IMR-90 (cell line): ENCODE measurements around the gene TBCEL. TPM values are rescaled to one million over a fixed set of nuclear protein-coding genes. Genes with fewer than 3 reads are reported as not detected.

ENCODE experiments used
- ATAC-seq: fragments of 200-7000 bp; cut with Tn5 transposase; 2 replicates; pipeline ENCODE4 v1.9.1; 2020; ENCODE audit warnings: low read depth, mild to moderate bottlenecking, moderate library complexity
- BruUV-seq: library from RNA; stranded (reverse); fragments of 400-500 nt; replicated peaks from 2 replicates; lab custom pipeline; 2021; lab: Mats Ljungman, UMichigan
- CTCF ChIA-PET: fragments of 300-600 bp; formaldehyde crosslinking; extraction: SDS; loops from one replicate; lab custom pipeline; 2021; ENCODE audit warnings: antibody characterized with exemption; lab: Yijun Ruan, JAX
- POLR2A ChIA-PET: fragments of 300-600 bp; sonication (Branson Sonifier 250); formaldehyde crosslinking; loops from one replicate; lab custom pipeline; 2022; ENCODE audit warnings: antibody characterized with exemption; ENCODE audit not compliant: unreplicated experiment; lab: Charles Lee
- DNase-seq: peaks from one replicate; pipeline ENCODE4 v3.0.0; 2013
- H2AFZ ChIP-seq: replicated peaks from 2 replicates; pipeline ENCODE3; 2013; ENCODE audit warnings: low read length, mild to moderate bottlenecking; ENCODE audit not compliant: poor library complexity
- H2AK5ac ChIP-seq: 2 replicates; pipeline ENCODE4 v1.6.1; 2013; ENCODE audit warnings: low read depth, low read length, inconsistent platforms
- H2AK9ac ChIP-seq: replicated peaks from 2 replicates; pipeline ENCODE3; 2013; ENCODE audit warnings: mild to moderate bottlenecking, low read depth, low read length, moderate library complexity; ENCODE audit not compliant: poor library complexity
- H2BK120ac ChIP-seq: 2 replicates; pipeline ENCODE4 v1.6.1; 2013; ENCODE audit warnings: low read depth, low read length, inconsistent platforms
- H2BK15ac ChIP-seq: 3 replicates; pipeline ENCODE4 v1.6.1; 2013; ENCODE audit warnings: low read depth, low read length, inconsistent platforms
- H2BK20ac ChIP-seq: 2 replicates; pipeline ENCODE4 v1.6.1; 2013; ENCODE audit warnings: low read depth, mild to moderate bottlenecking, inconsistent platforms, low read length, moderate library complexity
- H2BK5ac ChIP-seq: 2 replicates; pipeline ENCODE4 v1.6.1; 2013; ENCODE audit warnings: mild to moderate bottlenecking, low read depth, low read length, inconsistent platforms; ENCODE audit not compliant: poor library complexity, severe bottlenecking
- H3K14ac ChIP-seq: replicated peaks from 2 replicates; pipeline ENCODE4 v1.6.1; 2013; ENCODE audit warnings: low read depth, low read length, inconsistent platforms
- H3K18ac ChIP-seq: 2 replicates; pipeline ENCODE4 v1.6.1; 2013; ENCODE audit warnings: low read depth, low read length, control low read depth
- H3K23ac ChIP-seq: 2 replicates; pipeline ENCODE4 v1.6.1; 2013; ENCODE audit warnings: low read depth, low read length, inconsistent platforms
- H3K27ac ChIP-seq: 2 replicates; pipeline ENCODE4 v1.5.1; 2013; ENCODE audit warnings: mild to moderate bottlenecking, control low read depth, low read length; ENCODE audit not compliant: insufficient read depth
- H3K27me3 ChIP-seq: 2 replicates; pipeline ENCODE4 v1.6.1; 2013; ENCODE audit warnings: low read length; ENCODE audit not compliant: control insufficient read depth, insufficient read depth
- H3K36me3 ChIP-seq: 2 replicates; pipeline ENCODE4 v1.6.1; 2013; ENCODE audit warnings: low read length, mixed read lengths; ENCODE audit not compliant: control insufficient read depth, insufficient read depth
- H3K4ac ChIP-seq: 2 replicates; pipeline ENCODE4 v1.6.1; 2013; ENCODE audit warnings: low read depth, low read length, inconsistent platforms
- H3K4me1 ChIP-seq: 2 replicates; pipeline ENCODE4 v1.6.1; 2013; ENCODE audit warnings: low read length, mixed read lengths; ENCODE audit not compliant: control insufficient read depth, insufficient read depth
- H3K4me2 ChIP-seq: 2 replicates; pipeline ENCODE4 v1.6.1; 2013; ENCODE audit warnings: low read depth, mild to moderate bottlenecking, control low read depth, low read length, moderate library complexity
- H3K4me3 ChIP-seq: 2 replicates; pipeline ENCODE4 v1.5.1; 2013; ENCODE audit warnings: low read depth, mild to moderate bottlenecking, control low read depth, low read length, moderate library complexity; ENCODE audit not compliant: insufficient read depth
- H3K56ac ChIP-seq: 2 replicates; pipeline ENCODE4 v1.6.1; 2013; ENCODE audit warnings: low read length, inconsistent platforms; ENCODE audit not compliant: insufficient read depth; ENCODE audit errors: extremely low read depth
- H3K79me1 ChIP-seq, 2 experiments: 2 replicates each; pipeline ENCODE4 v1.6.1; 2013; ENCODE audit warnings: low read length in 2 of 2, inconsistent platforms in 1 of 2, low read depth in 1 of 2
- H3K9ac ChIP-seq: 2 replicates; pipeline ENCODE4 v1.6.1; 2013; ENCODE audit warnings: low read depth, low read length, control low read depth
- H3K9me1 ChIP-seq: 2 replicates; pipeline ENCODE4 v1.6.1; 2013; ENCODE audit warnings: low read length, inconsistent platforms; ENCODE audit not compliant: insufficient read depth
- H3K9me3 ChIP-seq: 2 replicates; pipeline ENCODE4 v1.6.1; 2013; ENCODE audit warnings: low read length; ENCODE audit not compliant: control insufficient read depth, insufficient read depth
- H4K20me1 ChIP-seq: 2 replicates; pipeline ENCODE4 v1.6.1; 2013; ENCODE audit warnings: low read length, inconsistent platforms; ENCODE audit not compliant: insufficient read depth
- H4K5ac ChIP-seq: 2 replicates; pipeline ENCODE4 v1.6.1; 2013; ENCODE audit warnings: mild to moderate bottlenecking, low read depth, low read length, control low read depth
- H4K8ac ChIP-seq, 2 experiments: 2 replicates each; pipeline ENCODE4 v1.6.1; 2013; ENCODE audit warnings: low read depth in 2 of 2, low read length in 2 of 2, control low read depth in 1 of 2, inconsistent platforms in 1 of 2
- H4K91ac ChIP-seq: 2 replicates; pipeline ENCODE4 v1.6.1; 2013; ENCODE audit warnings: low read depth, low read length, inconsistent platforms; ENCODE audit not compliant: insufficient read depth
- BHLHE40 ChIP-seq: fragments of 150-350 bp; IDR thresholded peaks from 2 replicates; pipeline ENCODE4 v1.6.1; 2016; ENCODE audit warnings: mild to moderate bottlenecking, low read depth, low read length
- CEBPB ChIP-seq: IDR thresholded peaks from 2 replicates; pipeline ENCODE4 v1.6.1; 2012; ENCODE audit warnings: low read depth, low read length, improper control_type of control experiment
- CHD1 ChIP-seq: IDR thresholded peaks from 2 replicates; pipeline ENCODE4 v1.6.1; 2012; ENCODE audit warnings: low read depth, low read length, improper control_type of control experiment
- FOS ChIP-seq: fragments of 150-350 bp; IDR thresholded peaks from 2 replicates; pipeline ENCODE4 v1.6.1; 2016; ENCODE audit warnings: low read depth, low read length
- MAFK ChIP-seq: IDR thresholded peaks from 2 replicates; pipeline ENCODE4 v1.6.1; 2012; ENCODE audit warnings: low read depth, low read length, improper control_type of control experiment
- SMC3 ChIP-seq: fragments of 150-350 bp; IDR thresholded peaks from 2 replicates; pipeline ENCODE4 v1.6.1; 2016; ENCODE audit warnings: low read depth, mild to moderate bottlenecking, antibody characterized with exemption, low read length, moderate library complexity
- WGBS, 2 experiments: methylation state at CpG; one replicate each; pipeline versions ENCODE4 v1.1.5 to v1.1.7; 2013; ENCODE audit warnings: missing lambda C conversion rate in 2 of 2; ENCODE audit not compliant: insufficient read length in 1 of 2; ENCODE audit errors: extremely low coverage in 2 of 2; 5-methylcytosine and 5-hydroxymethylcytosine counted together
- dilution Hi-C: fragments of 300-500 bp; cut with HindIII; formaldehyde crosslinking; loops from one replicate; pipeline ENCODE4 v1.14.3; 2018; ENCODE audit warnings: low sequenced_read_pairs; ENCODE audit not compliant: unreplicated experiment
- in situ Hi-C: fragments of 300-500 bp; cut with MboI; formaldehyde crosslinking; loops from 3 replicates; pipeline ENCODE4 v1.14.3; 2019; ENCODE audit warnings: low sequenced_read_pairs, inconsistent platforms, mixed read lengths
- intact Hi-C: fragments of 100-400 bp; cut with micrococcal nuclease; formaldehyde crosslinking; loops from 2 replicates; pipeline ENCODE4 v1.10.0; 2022
- polyA plus RNA-seq, 3 experiments: library from polyadenylated mRNA; depleted of rRNA; stranded (reverse); fragments of >200 nt; gene quantifications; 2 replicates each; pipeline ENCODE4 v1.2.3, GENCODE V29; 2012; ENCODE audit warnings: low replicate concordance in 1 of 3
- total RNA-seq: library from RNA; depleted of rRNA; stranded (reverse); fragments of >200 nt; gene quantifications from 2 replicates; pipeline ENCODE4 v1.2.3, GENCODE V29; 2012
- TF ChIP-seq, protein P1 (sequence below): fragments of 150-350 bp; IDR thresholded peaks from 2 replicates; pipeline ENCODE4 v1.6.1; 2016; ENCODE audit warnings: low read depth, mild to moderate bottlenecking, low read length, moderate library complexity, borderline replicate concordance
- TF ChIP-seq, protein P2 (sequence below): fragments of 150-350 bp; IDR thresholded peaks from 2 replicates; pipeline ENCODE4 v1.6.1; 2017; ENCODE audit warnings: mild to moderate bottlenecking, antibody characterized with exemption, low read length, low read depth
- TF ChIP-seq, protein P3 (sequence below): conservative IDR thresholded peaks from 2 replicates; pipeline ENCODE4 v1.5.1; 2012; ENCODE audit warnings: mild to moderate bottlenecking, low read depth, low read length, improper control_type of control experiment

The TBCEL gene
- total and polyA plus RNA-seq, 2 of the 4 experiments (the other 2 are of a cell fraction) = 7.1 to 21.0 TPM

DNA sequence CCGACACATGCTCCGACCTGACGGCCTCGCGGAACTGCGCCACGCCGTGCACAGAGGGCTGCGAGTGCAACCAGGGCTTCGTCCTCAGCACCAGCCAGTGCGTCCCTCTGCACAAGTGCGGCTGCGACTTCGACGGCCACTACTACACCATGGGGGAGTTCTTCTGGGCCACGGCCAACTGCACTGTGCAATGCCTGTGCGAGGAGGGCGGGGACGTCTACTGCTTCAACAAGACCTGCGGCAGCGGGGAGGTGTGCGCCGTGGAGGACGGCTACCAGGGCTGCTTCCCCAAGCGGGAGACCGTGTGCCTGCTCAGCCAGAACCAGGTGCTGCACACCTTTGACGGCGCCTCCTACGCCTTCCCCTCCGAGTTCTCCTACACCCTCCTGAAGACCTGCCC is 103.9 kb downstream of the TBCEL start:
- no TSS peak for BruUV-seq
- H3K4me1 ChIP-seq = no peaks in the 10 kb centered on the region
- H2BK15ac ChIP-seq = no peak overlapping the region
- H2BK20ac ChIP-seq = no peak overlapping the region
- no peak overlapping the region for H2BK120ac ChIP-seq
- ChIA-PET POLR2A (no interaction called here), CTCF (no interaction called here)
- DNase-seq (no peak), ATAC-seq (no peak)
- dilution Hi-C loops (no loop called here), in situ Hi-C loops (no loop called here), intact Hi-C loops (no loop called here)
- no peak overlapping the region for H2AFZ ChIP-seq
- no peak overlapping the region for H4K8ac ChIP-seq
- H3K4me2 ChIP-seq = no peak overlapping the region
- H4K5ac ChIP-seq = no peak overlapping the region
- H3K18ac ChIP-seq = no peak overlapping the region
- H3K27me3 ChIP-seq = peaks cover 2% of the 10 kb centered on the region; the same call in 1 of the 2 replicates
- H3K79me1 ChIP-seq = no peaks in the 10 kb centered on the region
- no peak overlapping the region for H3K4ac ChIP-seq
- no peak overlapping the region for H2AK9ac ChIP-seq
- H3K14ac ChIP-seq = no peak overlapping the region
- no peak overlapping the region for H4K91ac ChIP-seq
- H3K23ac ChIP-seq = no peak overlapping the region
- no peaks in the 10 kb centered on the region for H3K9me1 ChIP-seq
- 90% methylated on average over 21 of the region's 30 CpGs; no CpG with 5 or more reads in 1 of the 2 experiments for WGBS, 2 experiments
- no peak overlapping the region for H2BK5ac ChIP-seq
- H3K4me3 ChIP-seq = no peak overlapping the region
- peaks cover 2% of the 10 kb centered on the region; the same call in 1 of the 2 replicates for H3K9me3 ChIP-seq
- no peaks in the 10 kb centered on the region for H3K36me3 ChIP-seq
- H3K56ac ChIP-seq = no peak overlapping the region
- TF ChIP-seq FOS (no peak), BHLHE40 (no peak), CHD1 (no peak), MAFK (no peak), CEBPB (no peak), SMC3 (no peak)
- TF ChIP-seq, protein P1, sequence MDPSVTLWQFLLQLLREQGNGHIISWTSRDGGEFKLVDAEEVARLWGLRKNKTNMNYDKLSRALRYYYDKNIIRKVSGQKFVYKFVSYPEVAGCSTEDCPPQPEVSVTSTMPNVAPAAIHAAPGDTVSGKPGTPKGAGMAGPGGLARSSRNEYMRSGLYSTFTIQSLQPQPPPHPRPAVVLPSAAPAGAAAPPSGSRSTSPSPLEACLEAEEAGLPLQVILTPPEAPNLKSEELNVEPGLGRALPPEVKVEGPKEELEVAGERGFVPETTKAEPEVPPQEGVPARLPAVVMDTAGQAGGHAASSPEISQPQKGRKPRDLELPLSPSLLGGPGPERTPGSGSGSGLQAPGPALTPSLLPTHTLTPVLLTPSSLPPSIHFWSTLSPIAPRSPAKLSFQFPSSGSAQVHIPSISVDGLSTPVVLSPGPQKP = no peak
- TF ChIP-seq, protein P2, sequence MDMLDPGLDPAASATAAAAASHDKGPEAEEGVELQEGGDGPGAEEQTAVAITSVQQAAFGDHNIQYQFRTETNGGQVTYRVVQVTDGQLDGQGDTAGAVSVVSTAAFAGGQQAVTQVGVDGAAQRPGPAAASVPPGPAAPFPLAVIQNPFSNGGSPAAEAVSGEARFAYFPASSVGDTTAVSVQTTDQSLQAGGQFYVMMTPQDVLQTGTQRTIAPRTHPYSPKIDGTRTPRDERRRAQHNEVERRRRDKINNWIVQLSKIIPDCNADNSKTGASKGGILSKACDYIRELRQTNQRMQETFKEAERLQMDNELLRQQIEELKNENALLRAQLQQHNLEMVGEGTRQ = no peak
- TF ChIP-seq, protein P3, sequence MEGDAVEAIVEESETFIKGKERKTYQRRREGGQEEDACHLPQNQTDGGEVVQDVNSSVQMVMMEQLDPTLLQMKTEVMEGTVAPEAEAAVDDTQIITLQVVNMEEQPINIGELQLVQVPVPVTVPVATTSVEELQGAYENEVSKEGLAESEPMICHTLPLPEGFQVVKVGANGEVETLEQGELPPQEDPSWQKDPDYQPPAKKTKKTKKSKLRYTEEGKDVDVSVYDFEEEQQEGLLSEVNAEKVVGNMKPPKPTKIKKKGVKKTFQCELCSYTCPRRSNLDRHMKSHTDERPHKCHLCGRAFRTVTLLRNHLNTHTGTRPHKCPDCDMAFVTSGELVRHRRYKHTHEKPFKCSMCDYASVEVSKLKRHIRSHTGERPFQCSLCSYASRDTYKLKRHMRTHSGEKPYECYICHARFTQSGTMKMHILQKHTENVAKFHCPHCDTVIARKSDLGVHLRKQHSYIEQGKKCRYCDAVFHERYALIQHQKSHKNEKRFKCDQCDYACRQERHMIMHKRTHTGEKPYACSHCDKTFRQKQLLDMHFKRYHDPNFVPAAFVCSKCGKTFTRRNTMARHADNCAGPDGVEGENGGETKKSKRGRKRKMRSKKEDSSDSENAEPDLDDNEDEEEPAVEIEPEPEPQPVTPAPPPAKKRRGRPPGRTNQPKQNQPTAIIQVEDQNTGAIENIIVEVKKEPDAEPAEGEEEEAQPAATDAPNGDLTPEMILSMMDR = no peak
- H3K27ac ChIP-seq = no peak overlapping the region
- H3K9ac ChIP-seq = no peak overlapping the region
- no peak overlapping the region for H2AK5ac ChIP-seq
- no peaks in the 10 kb centered on the region for H4K20me1 ChIP-seq
